OCI-LY7 (cell line): ENCODE measurements around the gene ADAMTS2. TPM values are rescaled to one million over a fixed set of nuclear protein-coding genes. Genes with fewer than 3 reads are reported as not detected.

Experiments
- BruUV-seq: library from RNA; stranded (reverse); fragments of 400-500 nt; replicated peaks from 2 replicates; lab custom pipeline; 2021; lab: Mats Ljungman, UMichigan
- CTCF ChIA-PET: fragments of 300-600 bp; sonication (Branson Sonifier 250); formaldehyde crosslinking; loops from one replicate; lab custom pipeline; 2022; ENCODE audit warnings: antibody characterized with exemption; ENCODE audit not compliant: unreplicated experiment; lab: Charles Lee
- POLR2A ChIA-PET: fragments of 300-600 bp; sonication (Branson Sonifier 250); formaldehyde crosslinking; loops from one replicate; lab custom pipeline; 2022; ENCODE audit warnings: antibody characterized with exemption; lab: Charles Lee
- DNase-seq: peaks from one replicate; pipeline ENCODE4 v3.0.0-alpha.2; 2015; ENCODE audit warnings: low spot score
- H2AFZ ChIP-seq: fragments of 200-600 bp; sonication (generic), shearing (Covaris generic); 2 replicates; pipeline ENCODE4 v1.6.1; 2014; ENCODE audit warnings: mild to moderate bottlenecking, antibody characterized with exemption, low read length, moderate library complexity
- H3K27ac ChIP-seq: fragments of 200-600 bp; sonication (generic); 2 replicates; pipeline ENCODE4 v1.5.1; 2014; ENCODE audit warnings: mixed run types, low read depth, mild to moderate bottlenecking, moderate library complexity, low read length, inconsistent platforms; ENCODE audit not compliant: poor library complexity, severe bottlenecking
- H3K36me3 ChIP-seq: fragments of 200-600 bp; sonication (generic); 2 replicates; pipeline ENCODE4 v1.6.1; 2014; ENCODE audit warnings: mild to moderate bottlenecking, antibody characterized with exemption, low read length, moderate library complexity, mixed read lengths; ENCODE audit not compliant: insufficient read depth
- H3K4me1 ChIP-seq: fragments of 200-600 bp; sonication (generic); 2 replicates; pipeline ENCODE4 v1.5.1; 2014; ENCODE audit warnings: mild to moderate bottlenecking, low read length; ENCODE audit not compliant: insufficient read depth, poor library complexity, severe bottlenecking
- H3K4me2 ChIP-seq: fragments of 200-600 bp; sonication (generic); 2 replicates; pipeline ENCODE4 v1.6.1; 2014; ENCODE audit warnings: mild to moderate bottlenecking, low read length
- H3K4me3 ChIP-seq: fragments of 200-600 bp; sonication (generic); 2 replicates; pipeline ENCODE4 v1.5.1; 2014; ENCODE audit warnings: mild to moderate bottlenecking, low read depth, low read length; ENCODE audit not compliant: poor library complexity, severe bottlenecking
- H3K79me2 ChIP-seq: fragments of 200-600 bp; sonication (generic); 2 replicates; pipeline ENCODE4 v1.6.1; 2016; ENCODE audit warnings: low read depth, mild to moderate bottlenecking, low read length, moderate library complexity, mixed read lengths; ENCODE audit not compliant: insufficient read depth
- H3K9me2 ChIP-seq: fragments of 200-600 bp; sonication (generic); 2 replicates; pipeline ENCODE4 v1.6.1; 2016; ENCODE audit warnings: mild to moderate bottlenecking, low read length, mixed read lengths; ENCODE audit not compliant: insufficient read depth
- H3K9me3 ChIP-seq: fragments of 200-600 bp; sonication (generic); 2 replicates; pipeline ENCODE4 v1.6.1; 2014; ENCODE audit warnings: mild to moderate bottlenecking, mixed run types, low read length, mixed read lengths
- H4K20me1 ChIP-seq: fragments of 200-600 bp; sonication (generic); 2 replicates; pipeline ENCODE4 v1.6.1; 2014; ENCODE audit warnings: mild to moderate bottlenecking, antibody characterized with exemption, low read length, moderate library complexity, mixed read lengths; ENCODE audit not compliant: insufficient read depth
- EZH2phosphoT487 ChIP-seq: fragments of 200-600 bp; sonication (generic); IDR thresholded peaks from 2 replicates; pipeline ENCODE4 v1.6.1; 2018; ENCODE audit warnings: low read depth, borderline replicate concordance, mild to moderate bottlenecking, mixed run types, antibody characterized with exemption, low read length, moderate library complexity, mixed read lengths
- intact Hi-C: fragments of 100-400 bp; cut with micrococcal nuclease; formaldehyde crosslinking; loops from one replicate; pipeline ENCODE4 v1.10.0; 2022; ENCODE audit not compliant: unreplicated experiment
- total RNA-seq, 2 experiments: library from RNA; depleted of rRNA in 1 of 2; stranded (reverse); fragments of >200 nt in 1 of 2; shearing (Covaris generic) in 1 of 2; gene quantifications; 2 replicates each; pipeline ENCODE4 v1.2.3, GENCODE V29; 2014 to 2022
- TF ChIP-seq, protein P1 (sequence below): fragments of 200-600 bp; sonication (generic); conservative IDR thresholded peaks from 2 replicates; pipeline ENCODE4 v1.5.1; 2014; ENCODE audit warnings: mild to moderate bottlenecking, antibody characterized with exemption, low read length, moderate library complexity, mixed read lengths

ADAMTS2 gene
- total RNA-seq, 2 experiments from 2014 or later: not detected

DNA sequence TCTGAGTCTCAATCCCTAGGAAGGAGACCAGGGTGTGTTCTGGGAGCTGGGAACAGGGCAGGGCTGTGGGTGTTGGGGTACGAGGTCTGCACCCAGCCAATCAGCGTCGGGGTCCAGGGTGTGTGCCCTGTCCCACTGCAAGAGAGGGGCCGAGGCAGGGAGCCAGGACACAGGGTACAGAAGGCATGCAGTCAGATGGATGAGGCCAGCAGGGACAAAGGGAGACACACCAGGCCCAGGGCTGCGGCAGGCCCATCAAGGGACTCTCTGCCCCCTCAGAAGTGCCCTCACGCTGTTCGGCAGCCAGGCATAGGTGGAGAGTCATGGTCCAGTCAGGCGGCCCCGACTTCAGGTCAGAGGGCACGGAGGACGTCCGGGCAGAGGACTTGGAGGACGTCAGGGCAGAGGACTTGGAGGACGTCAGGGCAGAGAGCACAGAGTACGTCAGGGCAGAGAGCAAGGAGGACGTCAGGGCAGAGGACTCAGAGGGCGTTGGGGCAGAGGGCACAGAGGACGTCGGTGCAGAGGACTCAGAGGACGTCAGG is 28.8 kb upstream of the ADAMTS2 start:
- Histone ChIP-seq H3K9me2 (no peaks in the 10 kb centered on the region), H3K27ac (no peak overlapping the region), H2AFZ (no peak overlapping the region), H4K20me1 (no peaks in the 10 kb centered on the region), H3K4me2 (no peak overlapping the region), H3K4me3 (no peak overlapping the region), H3K4me1 (no peaks in the 10 kb centered on the region), H3K36me3 (no peaks in the 10 kb centered on the region), H3K79me2 (no peaks in the 10 kb centered on the region), H3K9me3 (no peaks in the 10 kb centered on the region)
- POLR2A ChIA-PET: interaction anchor here (0.6 kb wide), 1 partner anchor 14 kb away, joined by 6 read pairs; no protein-coding TSS in a partner anchor
- intact Hi-C loops: no loop called here
- no peak for TF ChIP-seq EZH2phosphoT487
- TF ChIP-seq, protein P1, sequence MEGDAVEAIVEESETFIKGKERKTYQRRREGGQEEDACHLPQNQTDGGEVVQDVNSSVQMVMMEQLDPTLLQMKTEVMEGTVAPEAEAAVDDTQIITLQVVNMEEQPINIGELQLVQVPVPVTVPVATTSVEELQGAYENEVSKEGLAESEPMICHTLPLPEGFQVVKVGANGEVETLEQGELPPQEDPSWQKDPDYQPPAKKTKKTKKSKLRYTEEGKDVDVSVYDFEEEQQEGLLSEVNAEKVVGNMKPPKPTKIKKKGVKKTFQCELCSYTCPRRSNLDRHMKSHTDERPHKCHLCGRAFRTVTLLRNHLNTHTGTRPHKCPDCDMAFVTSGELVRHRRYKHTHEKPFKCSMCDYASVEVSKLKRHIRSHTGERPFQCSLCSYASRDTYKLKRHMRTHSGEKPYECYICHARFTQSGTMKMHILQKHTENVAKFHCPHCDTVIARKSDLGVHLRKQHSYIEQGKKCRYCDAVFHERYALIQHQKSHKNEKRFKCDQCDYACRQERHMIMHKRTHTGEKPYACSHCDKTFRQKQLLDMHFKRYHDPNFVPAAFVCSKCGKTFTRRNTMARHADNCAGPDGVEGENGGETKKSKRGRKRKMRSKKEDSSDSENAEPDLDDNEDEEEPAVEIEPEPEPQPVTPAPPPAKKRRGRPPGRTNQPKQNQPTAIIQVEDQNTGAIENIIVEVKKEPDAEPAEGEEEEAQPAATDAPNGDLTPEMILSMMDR: no peak
- BruUV-seq: no TSS peak
- CTCF ChIA-PET: no interaction called here
- DNase-seq: no peak

DNA sequence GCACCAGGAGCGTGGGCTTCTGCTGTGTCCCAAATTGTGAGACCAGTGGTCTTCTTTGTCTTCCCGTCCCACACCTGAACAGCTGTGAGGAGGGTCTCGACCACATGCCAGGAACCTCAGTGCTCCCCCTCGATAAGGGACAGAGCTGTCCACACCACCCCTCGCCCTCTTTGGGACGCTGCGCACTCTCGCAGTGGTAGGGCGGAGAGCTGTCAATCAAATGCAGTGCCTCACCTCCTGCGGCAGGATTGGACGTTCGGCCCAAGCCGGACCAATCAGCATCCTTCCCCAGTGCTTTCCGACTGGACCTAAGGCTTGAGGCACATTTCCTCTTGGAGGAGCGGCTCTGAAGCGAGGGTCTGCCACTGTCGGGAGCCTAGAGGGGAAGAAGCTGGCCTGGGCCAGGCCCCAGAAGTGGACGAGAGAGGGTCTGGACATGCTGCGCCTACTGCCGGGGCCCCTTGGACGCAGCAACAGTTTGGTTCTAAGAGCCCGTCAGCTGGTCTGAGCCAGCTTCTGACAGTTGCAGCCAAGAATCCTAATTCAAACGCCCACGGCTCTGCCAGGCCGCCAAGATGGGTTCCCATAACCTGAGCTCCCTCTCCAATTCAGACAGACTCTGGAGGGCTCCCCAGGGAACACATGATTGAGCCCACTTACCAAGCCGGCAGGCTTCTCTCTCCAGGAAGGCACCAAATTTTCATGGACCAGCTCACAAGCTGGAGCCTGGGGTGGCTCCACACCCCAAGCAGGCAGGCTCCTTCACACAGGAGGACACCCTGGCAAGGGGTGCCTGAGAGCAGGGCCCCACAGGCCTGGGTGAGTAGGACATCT is 28.1 kb upstream of the ADAMTS2 start:
- TF ChIP-seq, protein P1: no peak
- TF ChIP-seq EZH2phosphoT487: no peak
- H3K27ac ChIP-seq: no peak overlapping the region
- H4K20me1 ChIP-seq: no peaks in the 10 kb centered on the region
- no peaks in the 10 kb centered on the region for H3K9me3 ChIP-seq
- ChIA-PET POLR2A (no interaction called here), CTCF (no interaction called here)
- no peak for DNase-seq
- H3K79me2 ChIP-seq: no peaks in the 10 kb centered on the region
- no peaks in the 10 kb centered on the region for H3K4me1 ChIP-seq
- no peak overlapping the region for H3K4me2 ChIP-seq
- no peak overlapping the region for H2AFZ ChIP-seq
- BruUV-seq: no TSS peak
- H3K4me3 ChIP-seq: no peak overlapping the region
- no peaks in the 10 kb centered on the region for H3K9me2 ChIP-seq
- no peaks in the 10 kb centered on the region for H3K36me3 ChIP-seq
- intact Hi-C loops: no loop called here
